Trophoblast cell (in vitro differentiated cells and primary cell): Measurements from ENCODE around the gene DLG2.

ENCODE experiments used
- DNase-seq, 2 donors: peaks; one replicate each; pipeline ENCODE4 v3.0.0-alpha.2; 2016
- H2AFZ ChIP-seq: 2 replicates; pipeline ENCODE4 v1.6.1; 2013; ENCODE audit warnings: low read length, moderate library complexity, mild to moderate bottlenecking; ENCODE audit not compliant: insufficient read depth, poor library complexity
- H2AK5ac ChIP-seq: 2 replicates; pipeline ENCODE4 v1.6.1; 2013; ENCODE audit warnings: mild to moderate bottlenecking, low read length
- H2BK120ac ChIP-seq: 2 replicates; pipeline ENCODE4 v1.6.1; 2013; ENCODE audit warnings: low read length, mild to moderate bottlenecking, moderate library complexity; ENCODE audit not compliant: insufficient read depth, poor library complexity
- H2BK12ac ChIP-seq: 2 replicates; pipeline ENCODE4 v1.6.1; 2013; ENCODE audit warnings: mild to moderate bottlenecking, low read length, moderate library complexity
- H2BK5ac ChIP-seq: 2 replicates; pipeline ENCODE4 v1.6.1; 2013; ENCODE audit warnings: low read length, low read depth, moderate library complexity, mild to moderate bottlenecking; ENCODE audit not compliant: poor library complexity
- H3K14ac ChIP-seq: 2 replicates; pipeline ENCODE4 v1.6.1; 2013; ENCODE audit warnings: mild to moderate bottlenecking, low read length
- H3K18ac ChIP-seq: 2 replicates; pipeline ENCODE4 v1.6.1; 2013; ENCODE audit warnings: mild to moderate bottlenecking, low read length
- H3K23ac ChIP-seq: 2 replicates; pipeline ENCODE4 v1.6.1; 2013; ENCODE audit warnings: low read length
- H3K27ac ChIP-seq: 2 replicates; pipeline ENCODE4 v1.5.1; 2013; ENCODE audit warnings: low read depth, mild to moderate bottlenecking, inconsistent platforms, low read length, moderate library complexity
- H3K27me3 ChIP-seq: 2 replicates; pipeline ENCODE4 v1.6.1; 2013; ENCODE audit warnings: inconsistent platforms, mild to moderate bottlenecking, low read length, moderate library complexity; ENCODE audit not compliant: insufficient read depth
- H3K36me3 ChIP-seq, 2 experiments: 1 replicate in 1 of 2; 2 replicates in 1 of 2; pipeline ENCODE4 v1.6.1; 2013; ENCODE audit warnings: low read length in 2 of 2, mild to moderate bottlenecking in 2 of 2, moderate library complexity in 1 of 2; ENCODE audit not compliant: insufficient read depth in 2 of 2, control insufficient read depth in 1 of 2
- H3K4ac ChIP-seq: 2 replicates; pipeline ENCODE4 v1.6.1; 2013; ENCODE audit warnings: low read depth, mild to moderate bottlenecking, low read length, moderate library complexity
- H3K4me1 ChIP-seq, 2 experiments: 1 replicate in 1 of 2; 2 replicates in 1 of 2; pipeline ENCODE4 v1.6.1; 2013; ENCODE audit warnings: low read length in 2 of 2, mild to moderate bottlenecking in 2 of 2, moderate library complexity in 1 of 2; ENCODE audit not compliant: insufficient read depth in 2 of 2, control insufficient read depth in 1 of 2
- H3K4me2 ChIP-seq: 2 replicates; pipeline ENCODE4 v1.6.1; 2013; ENCODE audit warnings: inconsistent platforms, mild to moderate bottlenecking, low read length, moderate library complexity
- H3K4me3 ChIP-seq: 2 replicates; pipeline ENCODE4 v1.5.1; 2013; ENCODE audit warnings: mild to moderate bottlenecking, low read depth, low read length, inconsistent platforms
- H3K79me1 ChIP-seq: one replicate; pipeline ENCODE4 v1.6.1; 2013; ENCODE audit warnings: low read length
- H3K79me2 ChIP-seq: 2 replicates; pipeline ENCODE4 v1.6.1; 2013; ENCODE audit warnings: low read length, mild to moderate bottlenecking; ENCODE audit not compliant: control insufficient read depth, insufficient read depth, poor library complexity
- H3K9ac ChIP-seq: 2 replicates; pipeline ENCODE4 v1.6.1; 2013; ENCODE audit warnings: mild to moderate bottlenecking, low read length
- H3K9me3 ChIP-seq: 2 replicates; pipeline ENCODE4 v1.6.1; 2013; ENCODE audit warnings: low read depth, mild to moderate bottlenecking, control low read depth, inconsistent platforms, low read length; ENCODE audit not compliant: insufficient read depth
- H4K12ac ChIP-seq: 2 replicates; pipeline ENCODE4 v1.6.1; 2013; ENCODE audit warnings: low read depth, mild to moderate bottlenecking, low read length, moderate library complexity
- H4K8ac ChIP-seq: 2 replicates; pipeline ENCODE4 v1.6.1; 2013; ENCODE audit warnings: low read depth, mild to moderate bottlenecking, low read length, moderate library complexity
- H4K91ac ChIP-seq: one replicate; pipeline ENCODE4 v1.6.1; 2013; ENCODE audit warnings: low read depth, mild to moderate bottlenecking, low read length, moderate library complexity
- WGBS: extraction: QIAGEN DNeasy Blood & Tissue Kit; methylation state at CpG from one replicate; pipeline ENCODE4 v1.1.7; 2013; ENCODE audit warnings: missing lambda C conversion rate; ENCODE audit not compliant: insufficient read length, insufficient coverage; ENCODE audit errors: extremely low coverage; 5-methylcytosine and 5-hydroxymethylcytosine counted together

DLG2 gene

DNA sequence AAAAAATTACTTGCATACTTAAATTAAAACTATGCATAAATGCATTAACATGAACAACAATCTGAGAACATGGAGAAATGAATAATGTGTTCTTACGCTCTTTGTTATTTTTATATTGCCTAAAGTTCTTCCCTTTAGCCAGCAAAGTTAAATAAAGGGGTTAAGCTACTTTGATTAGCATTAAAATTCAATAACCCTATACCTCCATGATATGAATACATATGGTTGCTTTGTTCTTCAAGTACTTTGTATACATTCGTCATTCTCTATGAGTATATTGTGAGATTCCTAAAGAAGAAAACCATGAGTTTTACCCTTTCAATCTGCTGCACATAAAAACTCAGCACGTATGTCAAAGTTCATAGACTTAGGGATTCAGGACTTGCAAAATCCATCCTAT is 578.3 kb downstream of the DLG2 start:
- H3K79me1 ChIP-seq, result no peaks in the 10 kb centered on the region
- H3K9ac ChIP-seq, result no peak overlapping the region
- no peak overlapping the region for H3K27ac ChIP-seq
- no peak overlapping the region for H2BK120ac ChIP-seq
- no peak overlapping the region for H2BK5ac ChIP-seq
- no peaks in the 10 kb centered on the region for H3K79me2 ChIP-seq
- no peak overlapping the region for H4K8ac ChIP-seq
- H2AK5ac ChIP-seq, result no peak overlapping the region
- H3K18ac ChIP-seq, result no peak overlapping the region
- H3K4me1 ChIP-seq, result no peaks in the 10 kb centered on the region
- H3K27me3 ChIP-seq, result no peaks in the 10 kb centered on the region
- no peak for DNase-seq
- H3K9me3 ChIP-seq, result no peaks in the 10 kb centered on the region
- no peak overlapping the region for H4K12ac ChIP-seq
- H3K4me3 ChIP-seq, result no peak overlapping the region
- no peaks in the 10 kb centered on the region for H3K36me3 ChIP-seq
- no peak overlapping the region for H3K23ac ChIP-seq
- H3K4ac ChIP-seq, result no peak overlapping the region
- H2AFZ ChIP-seq, result no peak overlapping the region
- H3K4me2 ChIP-seq, result no peak overlapping the region
- no peak overlapping the region for H2BK12ac ChIP-seq
- no peak overlapping the region for H4K91ac ChIP-seq
- no CpG with 5 or more reads among the region's 3 CpGs for WGBS
- no peak overlapping the region for H3K14ac ChIP-seq

DNA sequence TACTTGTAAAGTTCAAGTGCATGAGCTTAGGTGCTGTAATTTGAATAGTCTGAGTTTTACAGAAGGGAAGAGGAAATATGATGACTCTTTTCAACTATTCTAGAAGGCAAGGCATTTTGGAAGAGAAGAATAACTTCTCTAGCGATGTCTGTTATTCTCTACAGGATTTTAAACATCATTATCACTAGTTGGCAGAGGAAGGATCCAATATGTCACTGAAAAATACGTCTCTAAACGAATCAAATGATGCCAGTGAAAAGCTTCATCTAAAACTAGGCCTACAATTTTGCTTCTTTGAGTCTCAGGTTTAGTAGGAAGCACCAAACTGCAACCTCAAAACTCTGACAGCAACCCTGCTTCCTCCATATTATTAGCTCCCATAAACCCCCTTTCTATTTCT is 581.4 kb downstream of the DLG2 start:
- Histone ChIP-seq H4K12ac (no peak overlapping the region), H3K27me3 (no peaks in the 10 kb centered on the region), H4K91ac (no peak overlapping the region), H4K8ac (no peak overlapping the region), H3K4me2 (no peak overlapping the region), H3K18ac (no peak overlapping the region), H3K27ac (no peak overlapping the region), H3K4ac (no peak overlapping the region), H3K9ac (no peak overlapping the region), H3K36me3 (no peaks in the 10 kb centered on the region), H2AK5ac (no peak overlapping the region), H3K4me1 (no peaks in the 10 kb centered on the region), H2BK12ac (no peak overlapping the region), H3K9me3 (no peaks in the 10 kb centered on the region), H3K79me2 (no peaks in the 10 kb centered on the region), H2BK5ac (no peak overlapping the region), H3K79me1 (no peaks in the 10 kb centered on the region), H3K4me3 (no peak overlapping the region), H3K14ac (no peak overlapping the region), H2BK120ac (no peak overlapping the region), H3K23ac (no peak overlapping the region), H2AFZ (no peak overlapping the region)
- WGBS, result no CpG with 5 or more reads among the region's 3 CpGs
- DNase-seq, result no peak

DNA sequence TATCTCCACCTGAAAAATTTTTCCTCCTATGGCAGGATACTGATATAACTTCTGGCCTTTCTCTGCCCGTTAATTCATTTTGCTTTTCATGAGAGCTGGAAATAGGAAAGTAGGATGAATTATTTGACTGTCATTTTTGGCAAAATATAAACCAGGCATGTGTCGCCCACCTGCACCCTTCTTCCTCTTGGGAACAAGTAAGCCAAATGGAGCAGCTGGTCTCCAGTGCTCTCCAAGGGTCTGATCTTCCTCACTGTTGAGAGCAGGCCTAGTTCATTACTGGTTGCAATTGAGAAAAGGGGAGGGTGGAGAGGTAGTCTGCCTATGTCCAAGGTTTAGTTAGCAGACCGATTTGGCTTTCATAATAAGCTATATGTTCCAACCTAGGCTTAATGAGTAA is 582.2 kb downstream of the DLG2 start:
- Histone ChIP-seq H3K23ac (no peak overlapping the region), H3K4me1 (no peaks in the 10 kb centered on the region), H3K4me2 (no peak overlapping the region), H3K9me3 (no peaks in the 10 kb centered on the region), H2BK120ac (no peak overlapping the region), H2AFZ (no peak overlapping the region), H3K36me3 (no peaks in the 10 kb centered on the region), H3K27ac (no peak overlapping the region), H2AK5ac (no peak overlapping the region), H3K79me1 (no peaks in the 10 kb centered on the region), H3K14ac (no peak overlapping the region), H3K4ac (no peak overlapping the region), H3K9ac (no peak overlapping the region), H3K18ac (no peak overlapping the region), H4K8ac (no peak overlapping the region), H2BK5ac (no peak overlapping the region), H4K91ac (no peak overlapping the region), H2BK12ac (no peak overlapping the region), H3K4me3 (no peak overlapping the region), H3K27me3 (no peaks in the 10 kb centered on the region), H3K79me2 (no peaks in the 10 kb centered on the region), H4K12ac (no peak overlapping the region)
- WGBS, result no CpG with 5 or more reads among the region's 3 CpGs
- no peak for DNase-seq

DNA sequence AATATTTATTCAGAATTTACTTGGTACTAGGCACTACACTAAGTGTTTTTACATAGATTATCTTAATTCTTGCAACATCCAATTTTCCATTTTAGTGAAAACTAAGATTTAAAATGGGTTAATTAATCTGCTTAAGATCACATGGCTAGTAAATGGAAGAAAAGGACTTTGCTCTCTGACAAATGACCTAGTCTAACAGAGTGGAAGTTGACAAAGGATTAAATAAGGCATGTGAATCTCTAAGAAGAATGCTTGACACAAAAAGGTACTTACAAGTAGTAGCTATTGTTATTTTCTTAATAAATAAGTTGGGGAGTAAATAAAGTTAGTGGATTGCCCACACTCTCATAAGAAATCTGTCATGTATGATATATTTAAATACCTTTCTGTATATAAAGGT is 584.8 kb downstream of the DLG2 start:
- Histone ChIP-seq H3K27me3 (no peaks in the 10 kb centered on the region), H3K4ac (no peak overlapping the region)
- DNase-seq, result no peak

DNA sequence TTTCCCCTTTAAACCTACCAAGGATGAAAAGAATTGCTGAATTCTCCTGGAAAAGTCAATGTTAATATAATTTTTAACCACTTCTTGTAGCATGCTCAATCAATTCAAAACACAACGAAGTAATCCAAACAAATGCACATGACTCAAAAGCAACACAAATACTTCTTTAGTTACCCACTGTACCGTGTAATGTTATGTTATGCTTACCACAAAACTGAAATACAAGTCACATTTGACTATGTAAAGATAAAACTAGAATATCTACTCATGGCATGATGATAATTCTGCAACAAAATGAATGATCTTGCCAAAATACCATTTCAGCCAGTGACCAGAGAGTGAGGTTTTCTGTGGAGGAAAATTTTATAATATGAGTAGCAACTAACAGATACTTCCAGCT is 587.0 kb downstream of the DLG2 start:
- no peaks in the 10 kb centered on the region for H3K36me3 ChIP-seq
- H4K8ac ChIP-seq, result no peak overlapping the region
- H3K18ac ChIP-seq, result no peak overlapping the region
- WGBS, result no CpG with 5 or more reads among the region's 2 CpGs
- no peak overlapping the region for H3K4ac ChIP-seq
- H4K91ac ChIP-seq, result no peak overlapping the region
- H3K14ac ChIP-seq, result no peak overlapping the region
- no peak overlapping the region for H3K23ac ChIP-seq
- no peak overlapping the region for H3K4me3 ChIP-seq
- H3K9me3 ChIP-seq, result no peaks in the 10 kb centered on the region
- no peak overlapping the region for H3K9ac ChIP-seq
- no peaks in the 10 kb centered on the region for H3K79me1 ChIP-seq
- no peak overlapping the region for H2AK5ac ChIP-seq
- H2AFZ ChIP-seq, result no peak overlapping the region
- H3K27me3 ChIP-seq, result no peaks in the 10 kb centered on the region
- no peak overlapping the region for H2BK5ac ChIP-seq
- H3K4me1 ChIP-seq, result no peaks in the 10 kb centered on the region
- no peaks in the 10 kb centered on the region for H3K79me2 ChIP-seq
- H4K12ac ChIP-seq, result no peak overlapping the region
- H2BK12ac ChIP-seq, result no peak overlapping the region
- no peak overlapping the region for H3K4me2 ChIP-seq
- DNase-seq, result no peak
- no peak overlapping the region for H3K27ac ChIP-seq
- no peak overlapping the region for H2BK120ac ChIP-seq

More for the DNA sequence above, 584.8 kb downstream of the DLG2 start:
- H3K9ac ChIP-seq, result no peak overlapping the region
- H3K4me3 ChIP-seq, result no peak overlapping the region
- H3K14ac ChIP-seq, result no peak overlapping the region
- no peak overlapping the region for H2BK120ac ChIP-seq
- no peaks in the 10 kb centered on the region for H3K9me3 ChIP-seq
- no peak overlapping the region for H3K27ac ChIP-seq
- no peak overlapping the region for H3K23ac ChIP-seq
- H2AFZ ChIP-seq, result no peak overlapping the region
- no peaks in the 10 kb centered on the region for H3K4me1 ChIP-seq
- no peak overlapping the region for H2AK5ac ChIP-seq
- H4K12ac ChIP-seq, result no peak overlapping the region
- no peak overlapping the region for H4K8ac ChIP-seq
- H2BK5ac ChIP-seq, result no peak overlapping the region
- H4K91ac ChIP-seq, result no peak overlapping the region
- no peak overlapping the region for H2BK12ac ChIP-seq
- no peaks in the 10 kb centered on the region for H3K79me1 ChIP-seq
- no peaks in the 10 kb centered on the region for H3K36me3 ChIP-seq
- no peaks in the 10 kb centered on the region for H3K79me2 ChIP-seq
- H3K18ac ChIP-seq, result no peak overlapping the region
- H3K4me2 ChIP-seq, result no peak overlapping the region
